Gastroesophageal sphincter (tissue), 4 donors: ENCODE results near the gene GRHL3. TPM values are rescaled to one million over a fixed set of nuclear protein-coding genes. Genes with fewer than 3 reads are reported as not detected.

Experiments used
- ATAC-seq: fragments of 150-250 bp; one replicate; pipeline ENCODE4 v1.9.1; 2016; ENCODE audit warnings: mild to moderate bottlenecking, moderate library complexity
- H3K27ac ChIP-seq, 4 donors: fragments of 200-600 bp; sonication (generic) in 3 of 4; 1 replicate in 3 of 4; 2 replicates in 1 of 4; pipeline ENCODE4 v1.5.1; 2016 to 2019
- H3K27me3 ChIP-seq: fragments of 200-600 bp; sonication (generic); one replicate; pipeline ENCODE4 v1.5.1; 2019
- H3K36me3 ChIP-seq, 2 donors: fragments of 200-600 bp; sonication (generic); one replicate each; pipeline ENCODE4 v1.5.1; 2019; ENCODE audit warnings: control low read depth in 1 of 2
- H3K4me1 ChIP-seq, 3 donors: fragments of 200-600 bp; sonication (generic); 1 replicate in 2 of 3; 2 replicates in 1 of 3; pipeline ENCODE4 v1.5.1; 2016 to 2019; ENCODE audit warnings: control low read depth in 2 of 3
- H3K4me3 ChIP-seq, 2 donors: fragments of 200-600 bp; sonication (generic); one replicate each; pipeline ENCODE4 v1.5.1; 2019; ENCODE audit warnings: mild to moderate bottlenecking in 1 of 2, moderate library complexity in 1 of 2
- H3K9me3 ChIP-seq, 3 donors: fragments of 200-600 bp; sonication (generic); one replicate each; pipeline ENCODE4 v1.5.1; 2017 to 2019; ENCODE audit warnings: control low read depth in 2 of 3
- CTCF ChIP-seq, 4 experiments: fragments of 200-600 bp in 2 of 4; fragments of 450-650 bp in 2 of 4; sonication (generic) in 1 of 4; IDR thresholded peaks; one replicate each; pipeline ENCODE4 v1.5.1; 2017 to 2019; ENCODE audit warnings: antibody characterized with exemption in 4 of 4, mild to moderate bottlenecking in 2 of 4, moderate library complexity in 2 of 4
- EP300 ChIP-seq: sonication (generic); formaldehyde crosslinking; IDR thresholded peaks from one replicate; pipeline ENCODE4 v1.6.1; 2017; ENCODE audit warnings: antibody characterized with exemption, mild to moderate bottlenecking
- POLR2A ChIP-seq, 2 donors: fragments of 450-650 bp; IDR thresholded peaks; one replicate each; pipeline ENCODE4 v1.6.1; 2017; ENCODE audit warnings: antibody characterized with exemption in 2 of 2, mild to moderate bottlenecking in 2 of 2, moderate library complexity in 1 of 2
- POLR2AphosphoS5 ChIP-seq: sonication (generic); formaldehyde crosslinking; IDR thresholded peaks from one replicate; pipeline ENCODE4 v1.6.1; 2017; ENCODE audit warnings: antibody characterized with exemption
- WGBS, 2 donors: methylation state at CpG; one replicate each; pipeline ENCODE4 v1.1.5; 2018; ENCODE audit warnings: low coverage in 1 of 2; 5-methylcytosine and 5-hydroxymethylcytosine counted together
- total RNA-seq, 4 donors: library from RNA; depleted of rRNA; stranded (reverse); fragments of >200 nt; gene quantifications; one replicate each; pipeline ENCODE4 v1.1.0, GENCODE V29; 2016

The GRHL3 gene
- total RNA-seq, 4 donors from 2014 or later, result 0.13 to 4.9 (median 0.31) TPM; not detected in 1

GRCh38 chr1:24321126-24321525 lies 2.0 kb downstream of the GRHL3 start:
- TF ChIP-seq EP300 (no peak), POLR2AphosphoS5 (no peak), POLR2A (IDR thresholded peaks at IDR 0.05) (no peak), CTCF (IDR thresholded peaks at IDR 0.05) (no peak)
- peak overlapping the region in 1 of 2 donors; percentile 60 for H3K4me3 ChIP-seq
- H3K27ac ChIP-seq, result no peak overlapping the region
- H3K4me1 ChIP-seq, result peaks cover 0 to 40% (median 10%) of the 10 kb centered on the region in 3 donors
- H3K36me3 ChIP-seq, result no peaks in the 10 kb centered on the region
- 92% methylated on average over 3 of the region's 8 CpGs; no CpG with 5 or more reads in 1 of the 2 donors for WGBS, 2 donors
- H3K27me3 ChIP-seq, result peaks cover 33% of the 10 kb centered on the region
- no peaks in the 10 kb centered on the region for H3K9me3 ChIP-seq
- no peak for ATAC-seq

- no peaks in the 10 kb centered on the region for H3K9me3 ChIP-seq
- H3K36me3 ChIP-seq, result no peaks in the 10 kb centered on the region
- WGBS, 2 donors, result 0 to 1% methylated on average over 5 to 12 of the region's 72 CpGs
- H3K27me3 ChIP-seq, result peaks cover 28% of the 10 kb centered on the region
- H3K4me1 ChIP-seq, result peaks cover 0 to 40% (median 10%) of the 10 kb centered on the region in 3 donors
- peak overlapping the region; percentile 44 to 60 for H3K4me3 ChIP-seq
- peak overlapping the region in 3 of 4 donors; percentile 43 to 80 (median 65) for H3K27ac ChIP-seq
- ATAC-seq, result peak; percentile 63
- TF ChIP-seq POLR2AphosphoS5 (no peak), POLR2A (IDR thresholded peaks at IDR 0.05) (no peak), CTCF (IDR thresholded peaks at IDR 0.05) (no peak), EP300 (no peak)
These were observed 2.7 kb downstream of the GRHL3 start for GRCh38 chr1:24321697-24322469.

DNA sequence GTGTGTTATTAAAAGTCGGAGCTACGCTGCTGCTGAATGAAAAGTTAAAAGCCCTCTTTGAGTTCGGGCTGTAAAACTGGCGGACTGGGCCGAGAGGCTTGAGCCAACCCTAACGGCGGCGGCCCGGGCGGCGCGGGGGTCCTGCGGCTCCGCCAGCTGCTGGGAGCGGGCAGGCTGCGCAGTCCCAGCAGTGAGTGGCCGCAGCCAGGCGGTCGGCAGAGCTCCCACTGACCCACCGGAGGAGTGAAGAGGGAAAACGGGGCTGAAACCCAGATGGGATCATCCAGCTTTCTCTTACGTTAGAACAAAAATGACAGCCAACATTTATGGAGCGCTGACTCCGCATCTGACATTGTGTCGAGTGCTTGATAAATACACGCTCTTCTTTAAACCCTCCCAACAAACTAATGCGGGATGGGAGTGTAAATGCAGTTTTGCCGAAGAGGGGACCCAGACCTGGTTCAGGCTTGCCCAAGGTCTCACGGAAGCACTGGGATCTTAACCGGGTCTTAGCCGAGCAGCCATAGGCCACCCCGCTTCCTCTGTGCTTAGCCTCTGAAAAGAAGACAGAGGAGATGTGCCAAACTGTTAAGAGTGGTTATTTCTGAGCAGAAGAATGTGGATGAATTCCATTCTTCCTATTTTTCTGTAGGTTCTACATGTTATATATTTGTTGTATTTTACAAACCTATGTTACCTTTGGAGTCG lies 3.5 kb downstream of the GRHL3 start:
- TF ChIP-seq CTCF (IDR thresholded peaks at IDR 0.05) (no peak), POLR2AphosphoS5 (no peak)
- 40 to 70% methylated on average over 7 to 16 of the region's 33 CpGs for WGBS, 2 donors
- H3K27me3 ChIP-seq, result peaks cover 20% of the 10 kb centered on the region
- peak overlapping the region; percentile 44 to 60 for H3K4me3 ChIP-seq
- H3K27ac ChIP-seq, result peak overlapping the region in 2 of 4 donors; percentile 65 to 80
- peak; percentile 40 for ATAC-seq
- no peaks in the 10 kb centered on the region for H3K36me3 ChIP-seq
- peaks cover 0 to 40% (median 10%) of the 10 kb centered on the region in 3 donors for H3K4me1 ChIP-seq
- no peaks in the 10 kb centered on the region for H3K9me3 ChIP-seq

DNA sequence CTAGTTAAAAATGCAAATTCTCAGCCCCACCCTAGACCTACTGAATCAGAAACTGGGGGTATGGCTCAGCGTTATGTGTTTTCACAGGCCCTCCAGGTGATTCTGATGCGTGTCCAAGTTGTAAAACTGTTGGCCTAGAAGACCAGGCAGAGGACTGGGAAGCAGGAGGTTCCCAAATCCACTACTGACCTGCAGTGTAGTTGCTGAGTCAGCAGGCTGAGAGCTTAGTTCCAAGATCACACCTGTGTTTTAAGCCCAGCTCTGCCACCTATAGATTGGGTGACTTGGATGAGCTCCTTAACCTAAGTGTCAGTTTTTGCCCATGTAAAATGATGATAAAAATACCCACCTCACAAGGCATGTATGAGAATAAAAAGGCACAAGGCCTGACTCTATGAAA lies 4.1 kb downstream of the GRHL3 start:
- H3K27me3 ChIP-seq, result peaks cover 14% of the 10 kb centered on the region
- no peak overlapping the region for H3K27ac ChIP-seq
- no peak for TF ChIP-seq EP300
- no peak for TF ChIP-seq CTCF (IDR thresholded peaks at IDR 0.05)
- no peak for TF ChIP-seq POLR2AphosphoS5
- TF ChIP-seq POLR2A (IDR thresholded peaks at IDR 0.05), result no peak
- no peak overlapping the region for H3K4me3 ChIP-seq
- no peaks in the 10 kb centered on the region for H3K9me3 ChIP-seq
- no peak for ATAC-seq
- H3K4me1 ChIP-seq, result peaks cover 0 to 34% (median 8%) of the 10 kb centered on the region in 3 donors
- WGBS, 2 donors, result 86% methylated on average over 2 of the region's 2 CpGs; no CpG with 5 or more reads in 1 of the 2 donors
- H3K36me3 ChIP-seq, result no peaks in the 10 kb centered on the region
